HCT116 (cell line): ENCODE measurements around the gene MAP1LC3B. TPM values are rescaled to one million over a fixed set of nuclear protein-coding genes. Genes with fewer than 3 reads are reported as not detected.

Experiments
- ATAC-seq: fragments of 200-7000 bp; cut with Tn5 transposase; 2 replicates; pipeline ENCODE4 v1.9.1; 2020; ENCODE audit warnings: mild to moderate bottlenecking, moderate library complexity
- BruUV-seq: library from RNA; stranded (reverse); fragments of 400-500 nt; replicated peaks from 2 replicates; lab custom pipeline; 2021; lab: Mats Ljungman, UMichigan
- CTCF ChIA-PET: fragments of 300-600 bp; sonication (Branson Sonifier 250); formaldehyde crosslinking; loops from one replicate; lab custom pipeline; 2021; ENCODE audit warnings: antibody characterized with exemption; lab: Charles Lee
- POLR2A ChIA-PET: fragments of 300-600, 350-600 bp; sonication (Branson Sonifier 250); formaldehyde crosslinking; loops from one replicate; lab custom pipeline; 2021; ENCODE audit warnings: antibody characterized with exemption; lab: Charles Lee
- RAD21 ChIA-PET, 2 experiments: fragments of 300-600 bp; sonication (Branson Sonifier 250); formaldehyde crosslinking; loops; one replicate each; lab custom pipeline; 2023; ENCODE audit warnings: low total read pairs in 2 of 2; ENCODE audit not compliant: uncharacterized antibody in 2 of 2, unreplicated experiment in 2 of 2, low non-redundant PET in 1 of 2; lab: Charles Lee
- DNase-seq: peaks from one replicate; pipeline ENCODE4 v3.0.0-alpha.2; 2010; ENCODE audit warnings: low read depth, low spot score
- H2AFZ ChIP-seq: fragments of 200-600 bp; shearing (Covaris generic), sonication (generic); 2 replicates; pipeline ENCODE4 v1.6.1; 2017; ENCODE audit warnings: low read depth, mixed run types, mixed read lengths, antibody characterized with exemption, low read length; ENCODE audit not compliant: poor library complexity, severe bottlenecking
- H3K27ac ChIP-seq: 2 replicates; pipeline ENCODE4 v1.5.1; 2012; ENCODE audit warnings: low read depth, low read length
- H3K27me3 ChIP-seq: fragments of 200-600 bp; sonication (generic); 2 replicates; pipeline ENCODE4 v1.6.1; 2016; ENCODE audit warnings: mixed run types, low read length, mixed read lengths; ENCODE audit not compliant: insufficient read depth
- H3K36me3 ChIP-seq, 2 experiments: fragments of 200-500 bp in 1 of 2; fragments of 200-600 bp in 1 of 2; sonication (Bioruptor generic) in 1 of 2; sonication (generic) in 1 of 2; 2 replicates each; pipeline versions ENCODE4 v1.5.1 to v1.6.1; 2014 to 2016; ENCODE audit warnings: low read length in 2 of 2, inconsistent platforms in 1 of 2, mixed read lengths in 1 of 2, mixed run types in 1 of 2; ENCODE audit not compliant: insufficient read depth in 2 of 2, control insufficient read depth in 1 of 2
- H3K4me1 ChIP-seq, 2 experiments: fragments of 200-600 bp in 1 of 2; sonication (generic) in 1 of 2; 2 replicates each; pipeline versions ENCODE4 v1.5.1 to v1.6.1; 2012 to 2017; ENCODE audit warnings: low read length in 2 of 2, inconsistent platforms in 1 of 2, mild to moderate bottlenecking in 1 of 2, mixed read lengths in 1 of 2, mixed run types in 1 of 2, moderate library complexity in 1 of 2; ENCODE audit not compliant: insufficient read depth in 2 of 2, control insufficient read depth in 1 of 2
- H3K4me2 ChIP-seq: fragments of 200-600 bp; sonication (generic); 2 replicates; pipeline ENCODE4 v1.6.1; 2017; ENCODE audit warnings: mixed run types, low read length, mixed read lengths
- H3K4me3 ChIP-seq, 2 experiments: fragments of 200-600 bp in 1 of 2; sonication (generic) in 1 of 2; replicated peaks in 1 of 2; 2 replicates each; pipeline ENCODE4 v1.5.1; 2011 to 2016; ENCODE audit warnings: low read length in 2 of 2, control low read depth in 1 of 2, low read depth in 1 of 2, mild to moderate bottlenecking in 1 of 2, mixed read lengths in 1 of 2, mixed run types in 1 of 2
- H3K79me2 ChIP-seq: fragments of 200-600 bp; sonication (generic); 2 replicates; pipeline ENCODE4 v1.6.1; 2017; ENCODE audit warnings: mild to moderate bottlenecking, mixed run types, low read length, moderate library complexity, mixed read lengths; ENCODE audit not compliant: insufficient read depth
- H3K9ac ChIP-seq: fragments of 200-600 bp; sonication (generic); 2 replicates; pipeline ENCODE4 v1.6.1; 2016; ENCODE audit warnings: low read length, mixed read lengths
- H3K9me2 ChIP-seq: fragments of 200-600 bp; sonication (generic), shearing (Covaris generic); 2 replicates; pipeline ENCODE4 v1.6.1; 2017; ENCODE audit warnings: mixed run types, mild to moderate bottlenecking, moderate library complexity; ENCODE audit not compliant: insufficient read depth
- H3K9me3 ChIP-seq, 2 experiments: fragments of 200-500 bp in 1 of 2; fragments of 200-600 bp in 1 of 2; sonication (Bioruptor generic) in 1 of 2; sonication (generic) in 1 of 2; 2 replicates each; pipeline ENCODE4 v1.6.1; 2014 to 2017; ENCODE audit warnings: low read length in 2 of 2, mixed read lengths in 2 of 2, inconsistent platforms in 1 of 2, low read depth in 1 of 2, mild to moderate bottlenecking in 1 of 2, mixed run types in 1 of 2, moderate library complexity in 1 of 2; ENCODE audit not compliant: control insufficient read depth in 1 of 2, insufficient read depth in 1 of 2
- H4K20me1 ChIP-seq: fragments of 200-600 bp; sonication (generic), shearing (Covaris generic); 2 replicates; pipeline ENCODE4 v1.6.1; 2017; ENCODE audit warnings: mixed run types, mild to moderate bottlenecking, moderate library complexity; ENCODE audit not compliant: insufficient read depth
- CBX3 ChIP-seq: IDR thresholded peaks from 2 replicates; pipeline ENCODE4 v1.6.1; 2012; ENCODE audit warnings: low read depth
- CEBPB ChIP-seq: IDR thresholded peaks from 2 replicates; pipeline ENCODE4 v1.6.1; 2012; ENCODE audit warnings: low read depth
- EGR1 ChIP-seq: IDR thresholded peaks from 2 replicates; pipeline ENCODE4 v1.6.1; 2012; ENCODE audit warnings: low read depth
- EZH2 ChIP-seq: fragments of 200-600 bp; sonication (generic); IDR thresholded peaks from 2 replicates; pipeline ENCODE4 v1.6.1; 2017; ENCODE audit warnings: antibody characterized with exemption, mixed run types
- FOSL1 ChIP-seq: IDR thresholded peaks from 2 replicates; pipeline ENCODE4 v1.6.1; 2012; ENCODE audit warnings: low read depth
- JUND ChIP-seq: IDR thresholded peaks from 2 replicates; pipeline ENCODE4 v1.6.1; 2012
- POLR2A ChIP-seq: IDR thresholded peaks from 2 replicates; pipeline ENCODE4 v1.7.0; 2011; ENCODE audit warnings: borderline replicate concordance; ENCODE audit not compliant: insufficient read depth, insufficient read length; ENCODE audit errors: extremely low read depth
- POLR2AphosphoS5 ChIP-seq: IDR thresholded peaks from 2 replicates; pipeline ENCODE4 v1.6.1; 2011; ENCODE audit warnings: mild to moderate bottlenecking, low read depth, low read length, moderate library complexity
- RAD21 ChIP-seq: IDR thresholded peaks from 2 replicates; pipeline ENCODE4 v1.6.1; 2012; ENCODE audit warnings: low read depth, mild to moderate bottlenecking
- SIN3A ChIP-seq: IDR thresholded peaks from 2 replicates; pipeline ENCODE4 v1.6.1; 2012; ENCODE audit warnings: low read depth
- SP1 ChIP-seq: IDR thresholded peaks from 2 replicates; pipeline ENCODE4 v1.6.1; 2012; ENCODE audit warnings: low read depth
- SRF ChIP-seq: IDR thresholded peaks from 2 replicates; pipeline ENCODE4 v1.6.1; 2012; ENCODE audit warnings: low read depth
- TCF7L2 ChIP-seq: IDR thresholded peaks from 2 replicates; pipeline ENCODE4 v1.7.0; 2011; ENCODE audit warnings: borderline replicate concordance, inconsistent platforms; ENCODE audit not compliant: insufficient read depth, insufficient read length; ENCODE audit errors: extremely low read depth
- YY1 ChIP-seq: IDR thresholded peaks from 2 replicates; pipeline ENCODE4 v1.6.1; 2011; ENCODE audit warnings: low read length, low read depth, moderate library complexity, mild to moderate bottlenecking; ENCODE audit not compliant: insufficient replicate concordance; ENCODE audit errors: extremely low read depth
- ZFX ChIP-seq: fragments of 450-650 bp; IDR thresholded peaks from 2 replicates; pipeline ENCODE4 v1.6.1; 2017
- intact Hi-C: fragments of 100-400 bp; cut with micrococcal nuclease; formaldehyde crosslinking; loops from 2 replicates; pipeline ENCODE4 v1.10.0; 2022
- total RNA-seq: library from RNA; stranded (reverse); gene quantifications from one replicate; pipeline ENCODE4 v1.2.1, GENCODE V29; 2021; ENCODE audit not compliant: unreplicated experiment
- TF ChIP-seq, protein P1 (sequence below): IDR thresholded peaks from 2 replicates; pipeline ENCODE4 v1.6.1; 2011; ENCODE audit warnings: mild to moderate bottlenecking, low read length, moderate library complexity; ENCODE audit not compliant: insufficient replicate concordance; ENCODE audit errors: extremely low read depth
- TF ChIP-seq, protein P2 (sequence below): IDR thresholded peaks from 2 replicates; pipeline ENCODE4 v1.6.1; 2012; ENCODE audit warnings: low read depth
- TF ChIP-seq, protein P3 (sequence below): IDR thresholded peaks from 2 replicates; pipeline ENCODE4 v1.6.1; 2012

Gene MAP1LC3B
- total RNA-seq, 1 experiment from 2014 or later = 93.8 TPM

DNA sequence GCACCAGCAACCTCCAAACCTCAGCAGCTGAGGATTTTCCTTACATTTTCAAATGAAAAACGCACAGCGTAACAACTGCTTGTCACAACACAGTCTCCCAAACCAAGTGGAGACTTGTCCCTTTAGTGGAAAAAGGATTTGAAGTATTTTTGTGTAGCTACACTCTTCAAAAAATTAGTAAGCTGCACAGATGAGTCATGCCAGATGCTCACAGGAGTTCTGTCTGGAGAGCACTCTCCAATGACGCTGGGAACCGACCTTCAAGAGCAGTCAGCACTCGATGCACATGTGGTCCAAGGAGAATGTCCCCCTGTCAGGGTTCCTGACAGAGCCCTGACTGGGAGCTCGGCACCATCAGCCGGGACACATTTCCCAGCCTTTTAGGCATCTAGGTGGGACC, 39.8 kb downstream of the MAP1LC3B start:
- Histone ChIP-seq H3K9me2 (no peaks in the 10 kb centered on the region), H3K4me3 (no peak overlapping the region), H3K27ac (no peak overlapping the region)
- no peak for DNase-seq
- ChIA-PET CTCF (interaction anchor here (1.2 kb wide), 2 partner anchors 11 to 38 kb away, joined by 3 to 4 read pairs; no protein-coding TSS in a partner anchor), POLR2A (no interaction called here)
- TF ChIP-seq SP1 (no peak), JUND (no peak), ZFX (no peak), SRF (no peak), EGR1 (no peak), POLR2A (no peak), YY1 (no peak), FOSL1 (no peak), POLR2AphosphoS5 (no peak), RAD21 (no peak), SIN3A (no peak), CBX3 (no peak), CEBPB (no peak), EZH2 (no peak), TCF7L2 (no peak)
- TF ChIP-seq, protein P1, sequence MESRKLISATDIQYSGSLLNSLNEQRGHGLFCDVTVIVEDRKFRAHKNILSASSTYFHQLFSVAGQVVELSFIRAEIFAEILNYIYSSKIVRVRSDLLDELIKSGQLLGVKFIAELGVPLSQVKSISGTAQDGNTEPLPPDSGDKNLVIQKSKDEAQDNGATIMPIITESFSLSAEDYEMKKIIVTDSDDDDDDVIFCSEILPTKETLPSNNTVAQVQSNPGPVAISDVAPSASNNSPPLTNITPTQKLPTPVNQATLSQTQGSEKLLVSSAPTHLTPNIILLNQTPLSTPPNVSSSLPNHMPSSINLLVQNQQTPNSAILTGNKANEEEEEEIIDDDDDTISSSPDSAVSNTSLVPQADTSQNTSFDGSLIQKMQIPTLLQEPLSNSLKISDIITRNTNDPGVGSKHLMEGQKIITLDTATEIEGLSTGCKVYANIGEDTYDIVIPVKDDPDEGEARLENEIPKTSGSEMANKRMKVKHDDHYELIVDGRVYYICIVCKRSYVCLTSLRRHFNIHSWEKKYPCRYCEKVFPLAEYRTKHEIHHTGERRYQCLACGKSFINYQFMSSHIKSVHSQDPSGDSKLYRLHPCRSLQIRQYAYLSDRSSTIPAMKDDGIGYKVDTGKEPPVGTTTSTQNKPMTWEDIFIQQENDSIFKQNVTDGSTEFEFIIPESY = no peak
- TF ChIP-seq, protein P2, sequence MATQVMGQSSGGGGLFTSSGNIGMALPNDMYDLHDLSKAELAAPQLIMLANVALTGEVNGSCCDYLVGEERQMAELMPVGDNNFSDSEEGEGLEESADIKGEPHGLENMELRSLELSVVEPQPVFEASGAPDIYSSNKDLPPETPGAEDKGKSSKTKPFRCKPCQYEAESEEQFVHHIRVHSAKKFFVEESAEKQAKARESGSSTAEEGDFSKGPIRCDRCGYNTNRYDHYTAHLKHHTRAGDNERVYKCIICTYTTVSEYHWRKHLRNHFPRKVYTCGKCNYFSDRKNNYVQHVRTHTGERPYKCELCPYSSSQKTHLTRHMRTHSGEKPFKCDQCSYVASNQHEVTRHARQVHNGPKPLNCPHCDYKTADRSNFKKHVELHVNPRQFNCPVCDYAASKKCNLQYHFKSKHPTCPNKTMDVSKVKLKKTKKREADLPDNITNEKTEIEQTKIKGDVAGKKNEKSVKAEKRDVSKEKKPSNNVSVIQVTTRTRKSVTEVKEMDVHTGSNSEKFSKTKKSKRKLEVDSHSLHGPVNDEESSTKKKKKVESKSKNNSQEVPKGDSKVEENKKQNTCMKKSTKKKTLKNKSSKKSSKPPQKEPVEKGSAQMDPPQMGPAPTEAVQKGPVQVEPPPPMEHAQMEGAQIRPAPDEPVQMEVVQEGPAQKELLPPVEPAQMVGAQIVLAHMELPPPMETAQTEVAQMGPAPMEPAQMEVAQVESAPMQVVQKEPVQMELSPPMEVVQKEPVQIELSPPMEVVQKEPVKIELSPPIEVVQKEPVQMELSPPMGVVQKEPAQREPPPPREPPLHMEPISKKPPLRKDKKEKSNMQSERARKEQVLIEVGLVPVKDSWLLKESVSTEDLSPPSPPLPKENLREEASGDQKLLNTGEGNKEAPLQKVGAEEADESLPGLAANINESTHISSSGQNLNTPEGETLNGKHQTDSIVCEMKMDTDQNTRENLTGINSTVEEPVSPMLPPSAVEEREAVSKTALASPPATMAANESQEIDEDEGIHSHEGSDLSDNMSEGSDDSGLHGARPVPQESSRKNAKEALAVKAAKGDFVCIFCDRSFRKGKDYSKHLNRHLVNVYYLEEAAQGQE = no peak
- TF ChIP-seq, protein P3, sequence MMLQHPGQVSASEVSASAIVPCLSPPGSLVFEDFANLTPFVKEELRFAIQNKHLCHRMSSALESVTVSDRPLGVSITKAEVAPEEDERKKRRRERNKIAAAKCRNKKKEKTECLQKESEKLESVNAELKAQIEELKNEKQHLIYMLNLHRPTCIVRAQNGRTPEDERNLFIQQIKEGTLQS = no peak
- TF ChIP-seq, all 23 proteins: peak for 0
- H3K79me2 ChIP-seq = peaks cover 20% of the 10 kb centered on the region
- no peak overlapping the region for H3K9ac ChIP-seq
- RAD21 ChIA-PET = no interaction called here
- H4K20me1 ChIP-seq = peaks cover 4% of the 10 kb centered on the region; the same call in 1 of the 2 replicates
- peaks cover 3 to 7% of the 10 kb centered on the region in 2 experiments; a peak in 3 of 4 replicates for H3K36me3 ChIP-seq
- H3K27me3 ChIP-seq = no peaks in the 10 kb centered on the region
- intact Hi-C loops = no loop called here
- BruUV-seq = no TSS peak
- no peak for ATAC-seq
- no peak overlapping the region for H3K4me2 ChIP-seq
- H3K9me3 ChIP-seq = no peaks in the 10 kb centered on the region
- H3K4me1 ChIP-seq = no peaks in the 10 kb centered on the region
- H2AFZ ChIP-seq = no peak overlapping the region
